Mesothelial cell of epicardium (in vitro differentiated cells): ENCODE results near the gene TMEM132D. TPM values are rescaled to one million over a fixed set of nuclear protein-coding genes. Genes with fewer than 3 reads are reported as not detected.

Experiments
- DNase-seq, 2 experiments: peaks; one replicate each; pipeline ENCODE4 v3.0.0; 2021; ENCODE audit warnings: low spot score in 2 of 2; ENCODE audit not compliant: unreplicated experiment in 2 of 2
- H3K27ac Mint-ChIP-seq: 2 replicates; pipeline ENCODE4 v1.8.0; 2021; ENCODE audit warnings: mixed read lengths
- H3K27me3 Mint-ChIP-seq: 2 replicates; pipeline ENCODE4 v1.8.0; 2021; ENCODE audit warnings: low read depth, mixed read lengths
- H3K36me3 Mint-ChIP-seq: 2 replicates; pipeline ENCODE4 v1.8.0; 2021; ENCODE audit warnings: mixed read lengths
- H3K4me1 Mint-ChIP-seq: 2 replicates; pipeline ENCODE4 v1.8.0; 2021; ENCODE audit warnings: mixed read lengths
- H3K4me3 Mint-ChIP-seq: 2 replicates; pipeline ENCODE4 v1.8.0; 2021; ENCODE audit warnings: mild to moderate bottlenecking, moderate library complexity, mixed read lengths
- H3K9me3 Mint-ChIP-seq: 2 replicates; pipeline ENCODE4 v1.8.0; 2021; ENCODE audit warnings: mixed read lengths
- CTCF ChIP-seq: fragments of 200-600 bp; sonication (generic); IDR thresholded peaks from one replicate; pipeline ENCODE4 v1.5.0; 2021; ENCODE audit warnings: antibody characterized with exemption; ENCODE audit not compliant: unreplicated experiment
- total RNA-seq: library from RNA; stranded (reverse); gene quantifications from 3 replicates; pipeline ENCODE4 v1.2.1, GENCODE V29; 2021

The TMEM132D gene
- total RNA-seq, 1 donor from 2014 or later, result 0.07 TPM

- DNase-seq, result no peak
- TF ChIP-seq CTCF, result no peak
- peaks cover 4% of the 10 kb centered on the region for H3K9me3 Mint-ChIP-seq
- H3K4me3 Mint-ChIP-seq, result no peak overlapping the region
- H3K27me3 Mint-ChIP-seq, result no peaks in the 10 kb centered on the region
- H3K36me3 Mint-ChIP-seq, result no peaks in the 10 kb centered on the region
- H3K4me1 Mint-ChIP-seq, result peaks cover 9% of the 10 kb centered on the region
- no peak overlapping the region for H3K27ac Mint-ChIP-seq
Observed at GRCh38 chr12:129659961-129660622, 243.7 kb downstream of the TMEM132D start.

- Mint-ChIP-seq H3K36me3 (no peaks in the 10 kb centered on the region), H3K27ac (no peak overlapping the region), H3K4me1 (peaks cover 9% of the 10 kb centered on the region), H3K9me3 (peaks cover 17% of the 10 kb centered on the region), H3K4me3 (no peak overlapping the region), H3K27me3 (no peaks in the 10 kb centered on the region)
- TF ChIP-seq CTCF, result no peak
- no peak for DNase-seq
Observed at GRCh38 chr12:129657179-129657578, 246.6 kb downstream of the TMEM132D start.

GRCh38 chr12:129651951-129652350 is 251.9 kb downstream of the TMEM132D start:
- H3K9me3 Mint-ChIP-seq, result peaks cover 23% of the 10 kb centered on the region

GRCh38 chr12:129641926-129642325 is 261.9 kb downstream of the TMEM132D start:
- Mint-ChIP-seq H3K27ac (peak overlapping the region; percentile 11), H3K4me3 (no peak overlapping the region), H3K27me3 (no peaks in the 10 kb centered on the region), H3K9me3 (peaks cover 11% of the 10 kb centered on the region), H3K4me1 (peaks cover 7% of the 10 kb centered on the region), H3K36me3 (no peaks in the 10 kb centered on the region)
- no peak for DNase-seq
- no peak for TF ChIP-seq CTCF

More at GRCh38 chr12:129651951-129652350, 251.9 kb downstream of the TMEM132D start:
- Mint-ChIP-seq H3K27me3 (no peaks in the 10 kb centered on the region), H3K4me3 (no peak overlapping the region), H3K27ac (no peak overlapping the region), H3K4me1 (peaks cover 5% of the 10 kb centered on the region), H3K36me3 (no peaks in the 10 kb centered on the region)
- no peak for DNase-seq
- no peak for TF ChIP-seq CTCF

- Mint-ChIP-seq H3K36me3 (no peaks in the 10 kb centered on the region), H3K27ac (no peak overlapping the region), H3K27me3 (peaks cover 4% of the 10 kb centered on the region), H3K9me3 (peaks cover 7% of the 10 kb centered on the region), H3K4me3 (no peak overlapping the region), H3K4me1 (no peaks in the 10 kb centered on the region)
- no peak for TF ChIP-seq CTCF
- no peak for DNase-seq
Observed at GRCh38 chr12:129635021-129635685, 268.7 kb downstream of the TMEM132D start.
